GM19463 (cell line): ENCODE data around the gene AFAP1L1.

Experiments used
- ATAC-seq: cut with Tn5 transposase; IDR thresholded peaks from one replicate; pipeline ENCODE4 v1.9.1; 2021; ENCODE audit warnings: mild to moderate bottlenecking, moderate library complexity; ENCODE audit not compliant: unreplicated experiment

Gene AFAP1L1

DNA sequence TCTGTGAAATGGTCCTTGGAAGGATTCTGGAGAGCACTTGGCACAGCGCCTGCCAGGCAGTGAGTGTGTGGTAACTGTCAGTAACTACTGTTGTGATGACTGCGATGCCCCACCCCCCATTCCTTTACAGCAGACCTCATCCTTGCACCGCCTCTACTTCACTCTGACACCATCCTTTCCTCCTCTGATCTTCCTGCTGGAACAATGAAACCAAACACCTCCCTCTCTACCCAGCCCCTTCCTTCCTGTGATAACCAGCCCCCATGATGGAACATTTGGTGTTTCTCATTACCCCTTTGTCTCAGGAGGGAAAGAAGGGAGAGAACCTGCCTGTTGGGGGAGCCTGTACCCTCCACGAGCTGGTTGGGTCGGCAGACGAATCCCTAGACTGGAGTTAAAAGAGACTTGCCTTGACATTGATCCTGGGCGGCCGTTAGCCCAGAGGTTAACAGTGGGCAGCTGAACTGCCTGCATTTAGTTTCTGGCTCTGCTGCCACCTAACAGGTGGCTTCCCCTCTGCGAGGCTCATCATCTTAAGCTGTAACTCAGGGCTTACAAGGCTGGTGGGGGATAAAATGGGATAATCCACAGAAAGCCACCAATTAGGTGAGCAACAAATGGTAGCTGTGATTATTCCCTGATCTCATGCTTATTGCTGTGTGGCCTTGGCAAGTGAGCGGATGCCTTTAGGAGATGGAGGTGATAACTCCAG, 39.4 kb downstream of the AFAP1L1 start:
- no peak for ATAC-seq

GRCh38 chr5:149313151-149313841, 41.6 kb downstream of the AFAP1L1 start:
- no peak for ATAC-seq

DNA sequence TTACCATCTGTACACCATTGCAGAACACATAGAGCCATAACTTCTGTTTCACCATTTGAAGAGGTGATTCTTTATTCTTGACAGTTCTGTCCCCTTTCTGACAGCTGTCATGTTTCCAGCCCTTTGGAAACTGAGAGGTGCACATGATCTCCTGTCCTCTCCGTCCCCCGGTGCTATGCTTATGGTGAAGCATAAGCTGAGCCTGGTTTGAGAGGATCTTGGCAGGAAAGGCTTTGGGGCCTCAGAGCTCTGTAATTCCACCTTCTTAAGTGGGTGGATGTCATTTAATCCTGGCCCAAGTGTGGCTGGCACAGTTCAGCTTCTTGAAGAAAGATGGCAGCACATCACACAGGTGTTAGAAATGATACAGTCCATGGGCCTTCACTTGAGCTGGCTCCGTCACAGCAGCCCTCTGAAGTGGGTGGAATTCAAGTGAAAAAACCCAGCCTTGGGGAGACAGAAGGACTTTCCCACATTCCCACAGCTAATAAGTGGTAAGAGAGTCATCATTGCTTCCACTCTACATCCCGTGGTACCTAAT, 43.0 kb downstream of the AFAP1L1 start:
- ATAC-seq = no peak

DNA sequence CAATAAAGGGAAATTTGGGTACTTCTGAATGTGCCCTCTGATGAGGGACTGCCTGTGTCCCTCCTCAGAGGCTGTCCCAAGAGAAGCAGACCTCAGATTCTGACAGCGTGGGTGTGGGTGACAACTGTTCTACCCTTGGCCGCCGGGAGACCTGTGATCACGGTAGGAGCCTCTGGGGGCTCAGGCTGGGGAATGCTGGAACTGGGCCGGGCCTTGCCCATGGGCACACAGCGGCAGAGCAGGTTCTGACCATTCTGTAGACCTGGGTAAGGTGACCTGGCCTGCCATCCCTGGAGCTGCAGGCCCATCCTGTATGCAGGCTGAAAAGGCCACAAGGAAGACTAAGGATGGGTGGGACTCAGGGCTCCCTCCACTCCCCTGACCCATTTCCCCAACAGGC, 44.1 kb downstream of the AFAP1L1 start:
- ATAC-seq = no peak

DNA sequence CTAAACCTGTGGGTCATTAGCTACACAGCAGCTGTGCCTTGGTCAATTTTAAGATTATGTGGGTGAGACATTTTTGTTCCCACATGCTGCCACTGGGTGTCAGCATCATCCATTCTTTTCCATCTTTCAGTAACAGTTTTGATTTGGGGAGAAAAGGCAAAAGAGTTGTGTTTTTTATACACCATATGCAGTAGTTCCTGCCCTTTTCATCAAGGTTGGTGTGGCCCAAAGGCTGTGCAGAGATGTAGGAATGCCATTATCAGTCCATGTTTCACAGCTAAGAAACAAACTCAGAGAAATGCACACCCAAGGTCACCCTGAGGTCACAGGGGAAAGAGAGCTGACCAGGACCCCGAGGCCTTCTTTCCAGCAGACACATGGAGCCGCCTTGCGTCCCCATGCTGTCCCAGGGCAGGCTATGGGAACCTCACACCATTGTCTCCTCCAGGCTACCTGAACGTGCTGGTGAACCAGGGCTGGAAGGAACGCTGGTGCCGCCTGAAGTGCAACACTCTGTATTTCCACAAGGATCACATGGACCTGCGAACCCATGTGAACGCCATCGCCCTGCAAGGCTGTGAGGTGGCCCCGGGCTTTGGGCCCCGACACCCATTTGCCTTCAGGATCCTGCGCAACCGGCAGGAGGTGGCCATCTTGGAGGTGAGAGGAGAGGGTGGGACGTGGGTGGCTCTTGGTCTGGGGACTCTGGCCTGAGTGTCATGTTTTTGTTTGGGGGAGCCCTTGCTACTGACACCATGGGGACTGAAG, 45.8 kb downstream of the AFAP1L1 start:
- ATAC-seq = peak; percentile 74

DNA sequence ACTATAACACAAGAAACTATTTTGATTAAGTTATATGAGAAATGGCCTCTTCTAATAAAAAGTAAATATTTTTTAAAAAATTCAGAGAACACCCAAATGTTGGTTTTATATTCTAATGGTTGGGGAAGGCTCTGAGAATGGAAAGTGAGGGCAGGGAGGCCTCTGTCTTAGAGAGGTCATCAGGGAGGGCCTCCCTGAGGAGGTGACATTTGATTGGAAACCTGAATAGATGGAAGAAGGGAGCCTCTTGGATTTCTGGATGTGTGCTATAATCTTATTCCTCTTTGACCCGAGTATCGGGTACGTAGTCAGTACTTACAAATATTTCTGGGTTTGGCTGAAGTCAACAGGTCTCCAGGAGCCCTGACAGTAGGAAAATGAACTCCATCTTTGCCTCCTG, 47.5 kb downstream of the AFAP1L1 start:
- no peak for ATAC-seq

DNA sequence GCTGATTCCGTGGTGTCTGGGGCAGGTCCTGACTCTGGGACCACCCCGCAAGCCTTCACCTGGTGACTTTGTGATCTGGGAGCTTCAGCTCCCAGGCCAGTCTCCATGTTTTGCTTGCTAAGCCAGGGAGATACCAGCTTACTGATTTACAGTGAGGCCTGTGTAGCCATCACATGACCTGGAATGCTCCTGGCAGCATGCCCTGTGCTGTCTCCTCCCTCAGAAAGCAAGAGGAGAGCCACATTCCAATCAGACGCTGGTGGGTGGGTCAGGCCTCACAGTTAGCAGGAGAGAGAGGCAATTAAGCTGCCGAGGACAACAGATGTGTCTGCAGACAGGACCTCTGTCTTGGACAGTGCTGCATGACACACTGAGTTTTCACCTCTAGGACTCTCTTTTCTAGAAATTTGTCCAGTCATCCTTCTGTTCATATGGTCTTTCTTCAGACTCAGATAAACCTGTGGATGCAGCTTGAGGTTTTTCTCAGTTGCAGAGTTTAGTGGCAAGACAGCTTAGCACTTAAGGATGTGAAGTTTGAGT, 49.2 kb downstream of the AFAP1L1 start:
- no peak for ATAC-seq

DNA sequence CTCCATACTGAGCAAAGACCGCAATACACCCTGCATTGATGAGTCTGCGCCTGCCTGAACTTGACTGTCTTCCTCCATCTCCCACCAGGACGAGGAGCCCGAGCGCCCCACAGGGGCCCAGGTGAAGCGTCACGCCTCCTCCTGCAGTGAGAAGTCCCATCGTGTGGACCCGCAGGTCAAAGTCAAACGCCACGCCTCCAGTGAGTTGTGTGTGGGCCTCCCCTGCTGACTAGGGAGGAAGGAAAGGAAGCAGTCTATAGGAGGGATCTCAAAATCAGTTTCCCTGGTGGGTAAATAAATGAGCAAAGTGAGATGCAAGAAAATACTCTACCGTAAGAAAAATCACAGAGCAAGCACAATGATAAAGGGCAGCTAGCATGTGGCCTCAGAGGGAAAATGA, 50.9 kb downstream of the AFAP1L1 start:
- ATAC-seq = no peak

DNA sequence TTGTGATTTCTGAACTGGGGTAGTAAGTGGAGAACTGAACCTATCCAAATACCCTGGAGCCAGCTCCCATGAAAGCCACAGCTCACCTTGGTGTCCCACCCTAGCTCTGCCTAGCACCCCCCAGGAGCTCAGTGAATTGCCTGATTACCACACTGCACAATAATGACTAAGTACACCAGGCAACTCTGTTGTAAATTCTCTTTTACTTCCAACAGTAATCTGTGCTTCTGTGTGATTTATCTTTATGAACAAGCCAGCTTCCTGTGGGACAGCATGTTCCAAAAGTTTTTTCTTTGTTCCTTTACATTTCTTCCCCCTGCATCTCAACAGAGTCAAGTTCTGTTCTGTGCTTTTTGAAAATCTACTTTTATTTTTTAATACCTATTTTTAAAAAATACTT, 51.6 kb downstream of the AFAP1L1 start:
- ATAC-seq = no peak

- ATAC-seq = no peak
Observed at GRCh38 chr5:149323621-149324205, 52.1 kb downstream of the AFAP1L1 start.

- no peak for ATAC-seq
Observed at GRCh38 chr5:149324641-149325040, 53.0 kb downstream of the AFAP1L1 start.

GRCh38 chr5:149325166-149325735, 53.6 kb downstream of the AFAP1L1 start:
- no peak for ATAC-seq

DNA sequence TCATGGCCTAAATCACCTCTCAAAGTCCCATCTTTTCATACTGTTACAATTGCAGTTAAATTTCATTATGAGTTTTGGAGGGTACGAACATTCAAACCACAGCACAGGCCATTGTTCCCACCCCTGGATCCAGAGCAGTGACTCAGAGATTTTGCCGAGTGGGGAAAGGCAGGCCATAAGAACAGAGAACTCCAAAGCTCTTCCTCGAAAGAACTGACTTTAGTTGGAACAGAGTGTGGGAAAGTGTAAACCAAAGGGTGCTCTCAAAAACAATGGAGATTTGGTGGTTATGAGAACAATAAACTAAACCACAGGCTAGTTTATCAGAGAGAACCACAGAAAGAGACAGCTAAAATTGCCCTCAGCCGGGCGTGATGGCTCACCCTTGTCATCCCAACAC, 54.2 kb downstream of the AFAP1L1 start:
- no peak for ATAC-seq

DNA sequence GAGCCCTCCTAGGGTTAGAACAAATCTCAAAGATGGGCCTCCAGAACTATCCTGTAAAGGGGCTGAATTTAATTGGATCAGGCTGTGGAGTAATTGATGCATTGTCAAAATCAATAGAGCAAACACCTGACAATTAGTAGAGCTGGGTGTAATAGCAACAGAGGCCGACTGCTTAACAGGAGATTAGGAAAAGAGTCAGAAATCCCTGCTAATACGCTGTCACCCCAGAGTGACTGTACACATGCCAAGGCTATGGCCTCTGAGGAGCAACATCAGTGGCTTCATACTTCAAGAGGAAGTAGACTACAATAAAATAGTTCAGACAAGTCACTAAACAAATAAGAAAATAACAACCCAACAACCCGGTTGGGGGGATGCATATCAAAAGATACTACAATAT, 55.0 kb downstream of the AFAP1L1 start:
- no peak for ATAC-seq

DNA sequence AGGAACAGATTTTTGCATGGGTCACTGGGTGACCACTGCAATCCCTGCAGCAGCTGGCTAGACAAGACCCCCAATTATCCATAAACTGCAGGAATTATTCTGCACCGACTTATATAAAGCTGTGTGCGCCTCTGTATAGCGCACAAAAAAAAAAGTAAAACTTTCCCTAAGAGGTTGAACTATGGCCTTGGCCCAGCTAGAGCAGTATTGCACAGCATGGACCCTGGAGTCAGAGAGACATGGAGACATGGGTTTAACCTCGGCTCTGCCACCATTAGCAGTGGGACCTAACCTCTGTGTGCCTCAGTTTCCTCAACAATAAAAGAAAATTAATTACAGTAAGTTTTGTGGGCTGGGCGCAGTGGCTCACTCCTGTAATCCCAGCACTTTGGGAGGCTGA, 56.5 kb downstream of the AFAP1L1 start:
- no peak for ATAC-seq

DNA sequence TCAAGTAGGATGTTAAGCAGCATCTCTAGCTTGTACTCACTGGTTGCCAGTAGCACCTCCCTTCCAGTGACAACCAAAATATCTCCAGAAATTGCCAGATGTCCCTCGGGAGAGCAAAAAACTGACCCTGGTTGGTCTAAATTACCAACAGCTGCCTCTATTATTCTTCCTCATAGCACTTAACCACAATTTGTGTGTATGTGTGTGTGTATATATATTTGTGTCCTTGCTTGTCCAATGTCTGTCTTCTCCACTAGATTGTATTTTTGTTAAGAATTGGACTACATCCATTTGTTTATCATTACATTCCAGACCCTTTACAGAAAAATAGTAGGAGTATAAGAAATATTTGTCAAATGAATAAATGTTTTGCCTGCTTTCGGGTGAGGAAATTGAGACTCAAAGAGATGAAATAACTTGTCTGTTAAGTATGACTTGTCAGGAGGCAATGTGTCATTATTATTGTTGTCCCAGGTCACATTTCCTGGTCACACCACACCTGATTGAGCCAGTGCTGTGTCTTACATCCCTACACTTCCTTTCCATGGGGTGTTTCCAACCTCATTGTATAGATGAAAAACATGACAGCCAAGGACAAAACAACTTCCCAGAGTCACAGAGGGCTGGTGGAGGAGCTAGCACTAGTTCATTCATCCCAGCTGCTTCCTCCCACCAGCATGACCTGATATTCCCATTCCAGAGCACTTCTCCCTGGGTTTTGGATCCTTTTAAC, 62.2 kb downstream of the AFAP1L1 start:
- ATAC-seq = no peak

DNA sequence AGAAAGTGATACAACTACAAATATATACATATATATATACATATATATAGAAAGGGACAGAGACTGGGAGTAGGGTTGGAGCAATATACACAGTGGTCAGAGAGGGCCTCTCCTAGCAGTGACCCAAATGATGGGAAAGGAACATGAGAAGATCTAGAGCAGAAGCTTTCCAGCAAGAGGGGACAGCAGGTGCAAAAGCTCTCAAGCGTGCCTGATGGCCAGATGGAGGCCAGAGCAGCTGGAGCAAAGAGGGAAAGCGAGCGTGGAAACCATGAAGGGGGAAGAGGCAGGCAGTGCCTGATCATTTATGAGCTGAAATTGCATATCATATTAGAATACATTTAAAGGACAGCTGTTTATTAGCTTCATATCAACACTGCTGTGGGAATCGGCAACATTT, 66.1 kb downstream of the AFAP1L1 start:
- ATAC-seq = no peak

- ATAC-seq = no peak
Observed at GRCh38 chr5:149338364-149338763, 66.7 kb downstream of the AFAP1L1 start.

GRCh38 chr5:149340920-149341319, 69.3 kb downstream of the AFAP1L1 start:
- ATAC-seq = no peak

DNA sequence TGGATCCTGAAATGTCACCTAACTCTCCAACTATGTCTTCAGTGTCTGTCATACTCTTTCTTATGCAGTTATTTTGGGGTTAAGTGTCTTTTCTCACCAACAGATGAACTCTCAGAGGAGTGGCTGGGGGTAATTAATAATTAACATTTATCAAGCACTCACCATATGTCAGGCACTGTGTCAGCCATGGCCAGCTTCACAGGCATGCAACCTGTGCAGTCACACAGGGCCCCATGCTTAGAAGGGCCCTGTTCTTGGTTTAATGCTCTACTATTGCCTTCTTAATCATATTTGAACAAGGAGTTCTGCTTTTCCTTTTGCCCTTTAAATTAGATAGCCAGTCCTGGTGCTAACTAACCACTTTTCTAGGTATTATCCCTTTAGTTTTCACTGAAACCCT, 70.2 kb downstream of the AFAP1L1 start:
- ATAC-seq = peak; percentile 34
